AG04449 (cell line): ENCODE results near the gene R3HCC1L.
"Not testable (repeated sequence)": the region's sequence is repeated elsewhere in the genome, so short reads cannot be mapped to it uniquely, and the experiment has no call there.

Experiments used
- CTCF ChIA-PET: fragments of 350-600 bp; formaldehyde crosslinking; extraction: SDS; loops from one replicate; lab custom pipeline; 2021; ENCODE audit warnings: antibody characterized with exemption; lab: Yijun Ruan, JAX
- POLR2A ChIA-PET: fragments of 400-600, 350-600 bp; formaldehyde crosslinking; extraction: SDS; loops from one replicate; lab custom pipeline; 2020; ENCODE audit warnings: antibody characterized with exemption, inconsistent platforms; lab: Yijun Ruan, JAX
- DNase-seq: peaks from one replicate; pipeline ENCODE4 v3.0.0-alpha.2; 2010; ENCODE audit warnings: low read depth, low spot score
- H3K4me3 ChIP-seq: 2 replicates; pipeline ENCODE4 v1.5.1; 2011; ENCODE audit warnings: low read depth, mild to moderate bottlenecking, control low read depth, low read length
- CTCF ChIP-seq: IDR thresholded peaks from one replicate; pipeline ENCODE4 v1.5.1; 2011; ENCODE audit warnings: mild to moderate bottlenecking, moderate library complexity, low read length, control low read depth, inconsistent platforms; ENCODE audit not compliant: insufficient read depth; ENCODE audit errors: missing control alignments

R3HCC1L gene

GRCh38 chr10:98138031-98138430 is 3.6 kb downstream of the R3HCC1L start:
- no peak overlapping the region for H3K4me3 ChIP-seq
- CTCF ChIA-PET, result no interaction called here
- TF ChIP-seq CTCF, result no peak
- DNase-seq, result no peak
- POLR2A ChIA-PET, result no interaction called here

- no peak for DNase-seq
- ChIA-PET CTCF (interaction anchor here (1.0 to 1.4 kb wide), 3 partner anchors 9 to 170 kb away, joined by 3 to 4 read pairs (median 3); no protein-coding TSS in a partner anchor), POLR2A (no interaction called here)
- no peak for TF ChIP-seq CTCF
- no peak overlapping the region for H3K4me3 ChIP-seq
Measured at GRCh38 chr10:98139431-98139830, 5.0 kb downstream of the R3HCC1L start.

GRCh38 chr10:98141484-98142073 is 7.1 kb downstream of the R3HCC1L start:
- no peak overlapping the region for H3K4me3 ChIP-seq
- ChIA-PET CTCF (interaction anchor here (1.2 kb wide), 1 partner anchor 29 kb away, joined by 4 read pairs; no protein-coding TSS in a partner anchor), POLR2A (no interaction called here)
- DNase-seq, result no peak
- no peak for TF ChIP-seq CTCF

- no peak overlapping the region for H3K4me3 ChIP-seq
- TF ChIP-seq CTCF, result no peak
- CTCF ChIA-PET, result no interaction called here
- POLR2A ChIA-PET, result no interaction called here
- no peak for DNase-seq
Measured at GRCh38 chr10:98144985-98145384, 10.5 kb downstream of the R3HCC1L start.

GRCh38 chr10:98149858-98150257 is 15.4 kb downstream of the R3HCC1L start:
- no peak for DNase-seq
- H3K4me3 ChIP-seq, result no peak overlapping the region
- TF ChIP-seq CTCF, result no peak
- ChIA-PET CTCF (interaction anchor here (1.3 kb wide), 1 partner anchor 21 kb away, joined by 3 read pairs; no protein-coding TSS in a partner anchor), POLR2A (no interaction called here)

GRCh38 chr10:98150544-98150943 is 16.1 kb downstream of the R3HCC1L start:
- ChIA-PET POLR2A (no interaction called here), CTCF (interaction anchor here (1.3 to 2.1 kb wide), 2 partner anchors 20 kb away, joined by 3 to 7 read pairs; no protein-coding TSS in a partner anchor)
- TF ChIP-seq CTCF, result no peak
- DNase-seq, result no peak
- no peak overlapping the region for H3K4me3 ChIP-seq

GRCh38 chr10:98152778-98153177 is 18.3 kb downstream of the R3HCC1L start:
- H3K4me3 ChIP-seq, CTCF ChIA-PET, DNase-seq, POLR2A ChIA-PET: not testable (repeated sequence)

GRCh38 chr10:98153213-98153958 is 18.9 kb downstream of the R3HCC1L start:
- DNase-seq, POLR2A ChIA-PET, H3K4me3 ChIP-seq: not testable (repeated sequence)
- CTCF ChIA-PET, result interaction anchor here (0.6 kb wide), 1 partner anchor 159 kb away, joined by 4 read pairs; no protein-coding TSS in a partner anchor
